ENCODE results near the gene ZBTB24.

- TF ChIP-seq CTCF (IDR thresholded peaks at IDR 0.05; ENCODE audit: poor library complexity) (no peak), EZH2 (IDR thresholded peaks at IDR 0.05; ENCODE audit: borderline replicate concordance) (no peak), EZH2phosphoT487 (IDR thresholded peaks at IDR 0.05; ENCODE audit: low read depth, severe bottlenecking, unreplicated experiment) (no peak)
Observed at GRCh38 chr6:109450801-109451200, 32.2 kb downstream of the ZBTB24 start.

Measured in hepatocyte (in vitro differentiated cells).